G401 (cell line): ENCODE results near the gene MYO5A. TPM values are rescaled to one million over a fixed set of nuclear protein-coding genes. Genes with fewer than 3 reads are reported as not detected.

Source experiments
- DNase-seq: peaks from one replicate; pipeline ENCODE4 v3.0.0-alpha.2; 2015; ENCODE audit warnings: low spot score
- in situ Hi-C: cut with HindIII; loops from 2 replicates; pipeline ENCODE4 v1.10.0; 2016; ENCODE audit warnings: low sequenced_read_pairs, mixed read lengths
- total RNA-seq: library from RNA; depleted of rRNA; stranded (reverse); fragments of >200 nt; shearing (Covaris generic); gene quantifications from 2 replicates; pipeline ENCODE4 v1.2.3, GENCODE V29; 2014

The MYO5A gene
- total RNA-seq, 1 experiment from 2014 or later: 10.0 TPM

GRCh38 chr15:52392008-52392687, 136.5 kb downstream of the MYO5A start:
- in situ Hi-C loops: no loop called here
- no peak for DNase-seq

GRCh38 chr15:52391069-52391468, 137.6 kb downstream of the MYO5A start:
- DNase-seq: no peak
- in situ Hi-C loops: no loop called here

- in situ Hi-C loops: no loop called here
- DNase-seq: no peak
Measured at GRCh38 chr15:52385670-52386069, 143.0 kb downstream of the MYO5A start.

- DNase-seq: no peak
- in situ Hi-C loops: no loop called here
Measured at GRCh38 chr15:52383100-52383588, 145.5 kb downstream of the MYO5A start.

GRCh38 chr15:52382647-52383046, 146.0 kb downstream of the MYO5A start:
- in situ Hi-C loops: no loop called here
- no peak for DNase-seq

GRCh38 chr15:52379395-52380106, 149.1 kb downstream of the MYO5A start:
- in situ Hi-C loops: no loop called here

GRCh38 chr15:52378746-52379394, 149.8 kb downstream of the MYO5A start:
- DNase-seq: no peak
- in situ Hi-C loops: no loop called here

More at GRCh38 chr15:52379395-52380106, 149.1 kb downstream of the MYO5A start:
- DNase-seq: peak; percentile 90

GRCh38 chr15:52370010-52370409, 158.7 kb downstream of the MYO5A start:
- no peak for DNase-seq

GRCh38 chr15:52369455-52369854, 159.2 kb downstream of the MYO5A start:
- DNase-seq: no peak
- in situ Hi-C loops: no loop called here

More at GRCh38 chr15:52370010-52370409, 158.7 kb downstream of the MYO5A start:
- in situ Hi-C loops: no loop called here

GRCh38 chr15:52369030-52369429, 159.7 kb downstream of the MYO5A start:
- no peak for DNase-seq

GRCh38 chr15:52368402-52368801, 160.3 kb downstream of the MYO5A start:
- in situ Hi-C loops: no loop called here
- DNase-seq: no peak

More at GRCh38 chr15:52369030-52369429, 159.7 kb downstream of the MYO5A start:
- in situ Hi-C loops: no loop called here

GRCh38 chr15:52362497-52362896, 166.2 kb downstream of the MYO5A start:
- DNase-seq: peak; percentile 42
- in situ Hi-C loops: no loop called here

GRCh38 chr15:52361975-52362494, 166.6 kb downstream of the MYO5A start:
- in situ Hi-C loops: no loop called here
- peak; percentile 29 for DNase-seq

GRCh38 chr15:52361494-52361893, 167.2 kb downstream of the MYO5A start:
- in situ Hi-C loops: no loop called here
- no peak for DNase-seq

- peak; percentile 45 for DNase-seq
- in situ Hi-C loops: no loop called here
Measured at GRCh38 chr15:52360229-52361203, 168.2 kb downstream of the MYO5A start.

- in situ Hi-C loops: no loop called here
- DNase-seq: no peak
Measured at GRCh38 chr15:52359722-52360121, 169.0 kb downstream of the MYO5A start.

GRCh38 chr15:52357949-52358348, 170.7 kb downstream of the MYO5A start:
- in situ Hi-C loops: no loop called here
- DNase-seq: no peak

GRCh38 chr15:52352086-52352485, 176.6 kb downstream of the MYO5A start:
- in situ Hi-C loops: no loop called here
- no peak for DNase-seq
